GM23338 (cell line): ENCODE results near the gene ZNF358. TPM values are rescaled to one million over a fixed set of nuclear protein-coding genes. Genes with fewer than 3 reads are reported as not detected.

Experiments used
- ATAC-seq: fragments of 200-7000 bp; cut with Tn5 transposase; 3 replicates; pipeline ENCODE4 v1.9.1; 2020
- DNase-seq: peaks from one replicate; pipeline ENCODE4 v3.0.0-alpha.2; 2015; ENCODE audit warnings: low spot score
- H2AFZ ChIP-seq: fragments of 200-600 bp; sonication (generic); 2 replicates; pipeline ENCODE4 v1.8.0; 2016; ENCODE audit warnings: antibody characterized with exemption, mild to moderate bottlenecking, moderate library complexity
- H3F3A ChIP-seq: fragments of 200-600 bp; sonication (generic); replicated peaks from 2 replicates; pipeline ENCODE4 v1.8.0; 2017; ENCODE audit warnings: antibody characterized with exemption, mixed run types, low read depth
- H3K27ac ChIP-seq: fragments of 200-600 bp; sonication (generic); 2 replicates; pipeline ENCODE4 v1.6.1; 2016; ENCODE audit warnings: low read depth
- H3K27me3 ChIP-seq: fragments of 200-600 bp; sonication (generic); 2 replicates; pipeline ENCODE4 v1.8.0; 2016; ENCODE audit warnings: mild to moderate bottlenecking, mixed run types, moderate library complexity; ENCODE audit not compliant: insufficient read depth
- H3K36me3 ChIP-seq: fragments of 200-600 bp; sonication (generic); 2 replicates; pipeline ENCODE4 v1.8.0; 2016; ENCODE audit warnings: mild to moderate bottlenecking; ENCODE audit not compliant: insufficient read depth
- H3K4me1 ChIP-seq: fragments of 200-600 bp; sonication (generic); 2 replicates; pipeline ENCODE4 v1.8.0; 2016; ENCODE audit warnings: mild to moderate bottlenecking, moderate library complexity; ENCODE audit not compliant: insufficient read depth
- H3K4me2 ChIP-seq: fragments of 200-600 bp; sonication (generic); 2 replicates; pipeline ENCODE4 v1.7.1; 2017; ENCODE audit warnings: mixed run types
- H3K4me3 ChIP-seq: fragments of 200-600 bp; sonication (generic); 2 replicates; pipeline ENCODE4 v1.6.1; 2016; ENCODE audit warnings: mixed run types
- H3K79me2 ChIP-seq: fragments of 200-600 bp; sonication (generic); replicated peaks from 2 replicates; pipeline ENCODE4 v1.8.0; 2017; ENCODE audit warnings: mild to moderate bottlenecking; ENCODE audit not compliant: insufficient read depth
- H3K9me2 ChIP-seq: fragments of 200-600 bp; sonication (generic); 2 replicates; pipeline ENCODE4 v1.8.0; 2017; ENCODE audit not compliant: insufficient read depth
- H4K20me1 ChIP-seq: fragments of 200-600 bp; sonication (generic); replicated peaks from 2 replicates; pipeline ENCODE4 v1.8.0; 2017; ENCODE audit warnings: mild to moderate bottlenecking; ENCODE audit not compliant: insufficient read depth
- H3K27ac Mint-ChIP-seq: 2 replicates; pipeline ENCODE4 v1.8.0; 2020; ENCODE audit warnings: inconsistent platforms, mild to moderate bottlenecking, moderate library complexity, mixed read lengths
- H3K27me3 Mint-ChIP-seq: 3 replicates; pipeline ENCODE4 v1.8.0; 2022; ENCODE audit warnings: low read depth, mild to moderate bottlenecking, moderate library complexity, mixed read lengths, inconsistent platforms; ENCODE audit not compliant: insufficient read depth, poor library complexity
- H3K36me3 Mint-ChIP-seq: 3 replicates; pipeline ENCODE4 v1.8.0; 2021; ENCODE audit warnings: low read depth, mild to moderate bottlenecking, inconsistent platforms, moderate library complexity, mixed read lengths
- H3K4me1 Mint-ChIP-seq: 3 replicates; pipeline ENCODE4 v1.8.0; 2020; ENCODE audit warnings: mild to moderate bottlenecking, inconsistent platforms, mixed read lengths
- H3K4me3 Mint-ChIP-seq: 3 replicates; pipeline ENCODE4 v1.8.0; 2021; ENCODE audit warnings: moderate library complexity, mild to moderate bottlenecking, inconsistent platforms, mixed read lengths
- H3K9me3 Mint-ChIP-seq: 3 replicates; pipeline ENCODE4 v1.8.0; 2020; ENCODE audit warnings: moderate library complexity, mild to moderate bottlenecking, inconsistent platforms, mixed read lengths
- CREB1 ChIP-seq: fragments of 250-450 bp; sonication (Bioruptor Pico); IDR thresholded peaks from 2 replicates; pipeline ENCODE4 v1.5.0; 2020; ENCODE audit warnings: low read depth, mild to moderate bottlenecking, moderate library complexity
- CTCF ChIP-seq, 2 experiments: fragments of 200-600 bp in 1 of 2; sonication (generic) in 1 of 2; conservative IDR thresholded peaks; 2 replicates each; pipeline versions ENCODE4 v1.5.1 to v1.6.1; 2016 to 2017; ENCODE audit warnings: antibody characterized with exemption in 2 of 2, low read depth in 2 of 2, mild to moderate bottlenecking in 2 of 2, moderate library complexity in 1 of 2
- EZH2 ChIP-seq: fragments of 200-600 bp; sonication (generic); IDR thresholded peaks from one replicate; pipeline ENCODE4 v1.8.0; 2017; ENCODE audit warnings: antibody characterized with exemption, mild to moderate bottlenecking, low read depth; ENCODE audit not compliant: unreplicated experiment
- EZH2phosphoT487 ChIP-seq: fragments of 200-600 bp; sonication (generic); IDR thresholded peaks from one replicate; pipeline ENCODE4 v1.8.1; 2018; ENCODE audit warnings: antibody characterized with exemption; ENCODE audit not compliant: unreplicated experiment
- JUNB ChIP-seq: IDR thresholded peaks from one replicate; pipeline ENCODE4 v1.6.1; 2016; ENCODE audit warnings: antibody characterized with exemption; ENCODE audit not compliant: unreplicated experiment
- NANOG ChIP-seq: IDR thresholded peaks from 2 replicates; pipeline ENCODE4 v1.6.1; 2016; ENCODE audit warnings: antibody characterized with exemption, borderline replicate concordance
- POLR2AphosphoS5 ChIP-seq: IDR thresholded peaks from 2 replicates; pipeline ENCODE4 v1.6.1; 2016; ENCODE audit warnings: antibody characterized with exemption, low read depth
- STAT1 ChIP-seq: IDR thresholded peaks from one replicate; pipeline ENCODE4 v1.6.1; 2016; ENCODE audit warnings: antibody characterized with exemption; ENCODE audit not compliant: unreplicated experiment
- ZNF114 ChIP-seq: fragments of 250-450 bp; sonication (Bioruptor Pico); IDR thresholded peaks from 2 replicates; pipeline ENCODE4 v1.5.0; 2020; ENCODE audit warnings: mild to moderate bottlenecking, moderate library complexity
- ZNF331 ChIP-seq: fragments of 250-450 bp; sonication (Bioruptor Pico); IDR thresholded peaks from 2 replicates; pipeline ENCODE4 v1.5.0; 2020; ENCODE audit warnings: low read depth, mild to moderate bottlenecking, moderate library complexity
- ZNF462 ChIP-seq: fragments of 250-450 bp; sonication (Bioruptor Pico); IDR thresholded peaks from 2 replicates; pipeline ENCODE4 v1.5.0; 2020; ENCODE audit warnings: mild to moderate bottlenecking, moderate library complexity
- polyA plus RNA-seq: library from polyadenylated mRNA; unstranded; fragments of >200 nt; fragmentation: Nextera tagmentation; extraction: Ambion mirVana; gene quantifications from 2 replicates; pipeline ENCODE4 v1.2.1, GENCODE V29; 2016
- total RNA-seq: library from RNA; depleted of rRNA; stranded (reverse); fragments of >200 nt; shearing (Covaris generic); gene quantifications from 2 replicates; pipeline ENCODE4 v1.2.3, GENCODE V29; 2014
- TF ChIP-seq, protein P1 (sequence below): IDR thresholded peaks from one replicate; pipeline ENCODE4 v1.6.1; 2018; ENCODE audit warnings: antibody characterized with exemption; ENCODE audit not compliant: unreplicated experiment

The ZNF358 gene
- total and polyA plus RNA-seq, 2 experiments from 2014 or later, result 23.8 to 52.9 TPM

DNA sequence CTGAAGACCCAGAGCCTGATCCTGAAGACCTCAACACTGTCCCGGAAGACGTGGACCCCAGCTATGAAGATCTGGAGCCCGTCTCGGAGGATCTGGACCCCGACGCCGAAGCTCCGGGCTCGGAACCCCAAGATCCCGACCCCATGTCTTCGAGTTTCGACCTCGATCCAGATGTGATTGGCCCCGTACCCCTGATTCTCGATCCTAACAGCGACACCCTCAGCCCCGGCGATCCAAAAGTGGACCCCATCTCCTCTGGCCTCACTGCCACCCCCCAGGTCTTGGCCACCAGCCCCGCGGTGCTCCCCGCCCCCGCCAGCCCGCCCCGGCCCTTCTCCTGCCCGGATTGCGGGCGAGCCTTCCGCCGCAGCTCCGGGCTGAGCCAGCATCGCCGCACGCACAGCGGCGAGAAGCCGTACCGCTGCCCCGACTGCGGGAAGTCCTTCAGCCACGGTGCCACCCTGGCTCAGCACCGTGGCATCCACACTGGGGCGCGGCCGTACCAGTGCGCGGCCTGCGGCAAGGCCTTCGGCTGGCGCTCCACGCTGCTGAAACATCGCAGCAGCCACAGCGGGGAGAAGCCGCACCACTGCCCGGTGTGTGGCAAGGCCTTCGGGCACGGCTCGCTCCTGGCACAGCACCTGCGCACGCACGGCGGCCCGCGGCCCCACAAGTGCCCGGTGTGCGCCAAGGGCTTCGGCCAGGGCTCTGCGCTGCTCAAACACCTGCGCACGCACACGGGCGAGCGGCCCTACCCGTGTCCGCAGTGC lies 3.6 kb downstream of the ZNF358 start:
- DNase-seq (no peak), ATAC-seq (no peak)
- Histone ChIP-seq H3F3A (no peaks in the 10 kb centered on the region; the same call in 1 of the 2 replicates), H3K4me1 (peaks cover 28% of the 10 kb centered on the region), H3K36me3 (no peaks in the 10 kb centered on the region), H2AFZ (no peak overlapping the region), H3K27ac (no peak overlapping the region), H3K9me2 (no peaks in the 10 kb centered on the region), H3K27me3 (no peaks in the 10 kb centered on the region), H3K4me3 (no peak overlapping the region), H3K4me2 (no peak overlapping the region), H3K79me2 (peaks cover 5% of the 10 kb centered on the region), H4K20me1 (no peaks in the 10 kb centered on the region)
- no peak overlapping the region; the same call in 2 of the 3 replicates for H3K4me3 Mint-ChIP-seq
- peaks cover 3% of the 10 kb centered on the region; the same call in 2 of the 3 replicates for H3K9me3 Mint-ChIP-seq
- H3K4me1 Mint-ChIP-seq, result peaks cover 19% of the 10 kb centered on the region
- H3K36me3 Mint-ChIP-seq, result peaks cover 16% of the 10 kb centered on the region; the same call in 2 of the 3 replicates
- TF ChIP-seq EZH2 (no peak), NANOG (no peak), ZNF114 (CRISPR knock-in tag) (no peak), ZNF462 (no peak), ZNF331 (CRISPR knock-in tag) (no peak), JUNB (no peak), CTCF (conservative IDR thresholded peaks at IDR 0.05; ENCODE audit: low read depth in 2 of 2) (no peak), CREB1 (CRISPR knock-in tag) (no peak), EZH2phosphoT487 (no peak), POLR2AphosphoS5 (no peak), STAT1 (no peak)
- TF ChIP-seq, protein P1, sequence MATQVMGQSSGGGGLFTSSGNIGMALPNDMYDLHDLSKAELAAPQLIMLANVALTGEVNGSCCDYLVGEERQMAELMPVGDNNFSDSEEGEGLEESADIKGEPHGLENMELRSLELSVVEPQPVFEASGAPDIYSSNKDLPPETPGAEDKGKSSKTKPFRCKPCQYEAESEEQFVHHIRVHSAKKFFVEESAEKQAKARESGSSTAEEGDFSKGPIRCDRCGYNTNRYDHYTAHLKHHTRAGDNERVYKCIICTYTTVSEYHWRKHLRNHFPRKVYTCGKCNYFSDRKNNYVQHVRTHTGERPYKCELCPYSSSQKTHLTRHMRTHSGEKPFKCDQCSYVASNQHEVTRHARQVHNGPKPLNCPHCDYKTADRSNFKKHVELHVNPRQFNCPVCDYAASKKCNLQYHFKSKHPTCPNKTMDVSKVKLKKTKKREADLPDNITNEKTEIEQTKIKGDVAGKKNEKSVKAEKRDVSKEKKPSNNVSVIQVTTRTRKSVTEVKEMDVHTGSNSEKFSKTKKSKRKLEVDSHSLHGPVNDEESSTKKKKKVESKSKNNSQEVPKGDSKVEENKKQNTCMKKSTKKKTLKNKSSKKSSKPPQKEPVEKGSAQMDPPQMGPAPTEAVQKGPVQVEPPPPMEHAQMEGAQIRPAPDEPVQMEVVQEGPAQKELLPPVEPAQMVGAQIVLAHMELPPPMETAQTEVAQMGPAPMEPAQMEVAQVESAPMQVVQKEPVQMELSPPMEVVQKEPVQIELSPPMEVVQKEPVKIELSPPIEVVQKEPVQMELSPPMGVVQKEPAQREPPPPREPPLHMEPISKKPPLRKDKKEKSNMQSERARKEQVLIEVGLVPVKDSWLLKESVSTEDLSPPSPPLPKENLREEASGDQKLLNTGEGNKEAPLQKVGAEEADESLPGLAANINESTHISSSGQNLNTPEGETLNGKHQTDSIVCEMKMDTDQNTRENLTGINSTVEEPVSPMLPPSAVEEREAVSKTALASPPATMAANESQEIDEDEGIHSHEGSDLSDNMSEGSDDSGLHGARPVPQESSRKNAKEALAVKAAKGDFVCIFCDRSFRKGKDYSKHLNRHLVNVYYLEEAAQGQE, result no peak
- peaks cover 14% of the 10 kb centered on the region for H3K27me3 Mint-ChIP-seq
- H3K27ac Mint-ChIP-seq, result no peak overlapping the region
